ENCODE results near the gene TUBA4B.

GRCh38 chr2:219290381-219291171 lies 37.5 kb downstream of the TUBA4B start:
- TF ChIP-seq CTCF (IDR thresholded peaks at IDR 0.05) (no peak), POLR2A (IDR thresholded peaks at IDR 0.05) (no peak)

Data from body of pancreas (tissue), 4 donors.